CD4-positive, alpha-beta T cell treated with Interferon alpha-2 for 1 hour (primary cell): ENCODE measurements around the gene CD70.
A peak's percentile ranks its signal among the peaks of the same experiment; 100 is the strongest.
"Not testable (repeated sequence)": the region's sequence is repeated elsewhere in the genome, so short reads cannot be mapped to it uniquely, and the experiment has no call there.

ENCODE experiments used
- DNase-seq, 2 donors: peaks; one replicate each; pipeline ENCODE4 v3.0.0-alpha.2; 2020 to 2022

CD70 gene

DNA sequence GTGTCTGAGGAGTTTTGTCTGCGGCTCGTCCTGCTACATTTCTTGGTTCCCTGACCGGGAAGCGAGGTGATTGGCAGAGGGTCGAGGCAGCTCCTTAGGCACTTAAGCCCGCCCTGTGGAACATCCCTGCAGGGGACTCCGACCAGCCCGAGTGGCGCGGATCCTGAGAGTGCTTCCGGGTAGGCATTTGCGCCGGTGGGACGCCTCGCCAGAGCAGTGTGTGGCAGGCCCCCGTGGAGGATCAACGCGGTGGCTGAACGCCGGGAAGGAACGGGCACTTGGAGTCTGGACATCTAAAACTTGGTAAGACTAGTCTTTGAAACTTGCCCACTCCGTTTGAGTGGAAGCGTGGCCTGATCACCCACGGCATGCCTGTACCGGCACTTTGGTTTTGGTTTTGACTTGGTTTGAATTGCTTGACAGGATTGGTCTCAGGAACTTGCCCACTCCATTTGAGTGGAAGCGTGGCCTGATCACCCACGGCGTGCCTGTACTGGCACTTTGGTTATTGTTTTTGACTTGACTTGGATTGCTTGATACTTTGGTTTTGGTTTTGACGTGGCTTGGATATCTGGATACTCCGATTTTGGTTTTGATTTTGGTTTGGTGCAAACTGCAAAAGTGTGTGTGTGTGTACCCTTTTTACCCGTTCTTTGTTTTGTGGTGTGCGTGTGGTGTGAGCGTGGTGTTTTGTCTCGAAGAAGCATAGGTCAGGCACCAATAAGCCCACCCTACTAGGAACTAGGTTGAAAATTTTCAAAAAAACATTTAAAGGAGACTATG, 6.7 kb upstream of the CD70 start:
- not testable (repeated sequence) for DNase-seq

DNA sequence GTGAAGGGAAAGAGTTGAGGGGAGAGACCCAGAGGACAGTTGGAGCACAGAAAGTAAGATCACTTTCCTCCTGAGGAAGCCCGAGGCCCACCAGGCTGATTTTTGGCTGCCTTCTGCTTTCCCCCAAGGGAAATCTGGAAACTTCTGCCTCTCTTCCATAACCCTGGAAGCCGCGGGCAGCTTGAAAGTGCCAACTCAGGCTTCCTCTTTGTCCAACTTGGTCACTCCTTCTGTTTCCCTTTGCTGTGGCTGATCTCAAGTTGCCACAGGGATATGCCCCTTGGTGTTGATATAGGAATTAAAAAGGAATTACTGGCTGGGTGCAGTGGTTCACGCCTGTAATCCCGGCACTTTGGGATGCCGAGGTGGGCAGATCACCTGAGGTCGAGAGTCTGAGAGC, 5.7 kb upstream of the CD70 start:
- DNase-seq: no peak

- DNase-seq: no peak
Observed at GRCh38 chr19:6593651-6594416, 2.9 kb upstream of the CD70 start.

DNA sequence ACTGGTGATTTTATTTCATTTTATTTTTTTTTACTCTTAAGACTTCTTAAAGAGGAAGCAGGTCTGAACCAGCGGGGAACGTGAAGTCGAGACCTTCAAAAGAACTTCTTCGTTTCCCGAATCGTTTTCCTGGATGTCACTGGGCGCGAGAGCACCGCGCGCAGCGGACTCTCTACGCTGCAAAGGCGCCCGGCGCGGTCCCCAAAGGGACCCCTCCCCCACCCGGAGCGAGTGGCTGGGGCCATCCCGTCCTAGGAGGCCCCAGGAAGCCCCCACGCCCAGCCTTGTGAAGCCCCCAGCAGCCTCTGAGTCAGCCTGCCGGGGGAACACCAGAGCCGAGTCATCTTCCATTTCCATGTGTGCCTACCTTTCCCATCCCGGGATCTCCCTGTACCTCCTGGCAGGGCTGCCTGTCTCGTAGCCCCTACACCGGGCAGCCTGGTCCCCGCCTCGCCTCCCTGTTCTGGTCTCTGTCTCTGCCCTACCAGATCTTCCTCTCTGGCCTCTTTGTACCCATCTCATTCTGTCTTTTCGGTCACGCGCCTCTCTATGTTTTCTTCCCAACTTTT, 608 bp downstream of the CD70 start:
- DNase-seq: peak in 1 of 2 donors; percentile 25

DNA sequence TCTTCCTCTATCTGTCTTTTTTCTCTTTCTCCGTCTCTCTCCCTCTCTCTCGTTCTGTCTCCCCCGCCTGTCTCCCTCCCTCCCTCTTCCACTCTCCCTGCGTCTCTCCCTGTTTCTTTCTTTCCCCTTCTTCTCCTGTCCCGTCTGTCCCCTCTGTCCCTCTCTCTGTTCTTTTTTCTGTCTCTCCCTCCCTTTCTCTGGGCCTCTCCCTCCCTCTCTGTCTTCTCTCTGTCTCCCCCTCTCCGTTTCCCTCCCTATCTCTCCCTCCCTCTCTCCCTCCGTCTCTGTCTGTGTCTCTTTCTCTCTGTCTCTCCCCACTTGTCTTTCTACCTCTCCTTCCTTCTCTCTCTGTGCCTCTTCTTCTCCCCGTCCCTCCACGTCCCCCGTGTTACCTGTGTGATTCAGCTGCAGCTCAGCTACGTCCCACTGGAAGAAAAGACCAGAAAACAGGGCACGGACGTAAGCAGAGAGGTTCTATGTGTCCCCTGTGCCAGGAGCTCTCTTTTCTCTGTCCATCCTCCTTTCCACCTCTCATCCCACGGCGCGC, 1.2 kb downstream of the CD70 start:
- DNase-seq: no peak

DNA sequence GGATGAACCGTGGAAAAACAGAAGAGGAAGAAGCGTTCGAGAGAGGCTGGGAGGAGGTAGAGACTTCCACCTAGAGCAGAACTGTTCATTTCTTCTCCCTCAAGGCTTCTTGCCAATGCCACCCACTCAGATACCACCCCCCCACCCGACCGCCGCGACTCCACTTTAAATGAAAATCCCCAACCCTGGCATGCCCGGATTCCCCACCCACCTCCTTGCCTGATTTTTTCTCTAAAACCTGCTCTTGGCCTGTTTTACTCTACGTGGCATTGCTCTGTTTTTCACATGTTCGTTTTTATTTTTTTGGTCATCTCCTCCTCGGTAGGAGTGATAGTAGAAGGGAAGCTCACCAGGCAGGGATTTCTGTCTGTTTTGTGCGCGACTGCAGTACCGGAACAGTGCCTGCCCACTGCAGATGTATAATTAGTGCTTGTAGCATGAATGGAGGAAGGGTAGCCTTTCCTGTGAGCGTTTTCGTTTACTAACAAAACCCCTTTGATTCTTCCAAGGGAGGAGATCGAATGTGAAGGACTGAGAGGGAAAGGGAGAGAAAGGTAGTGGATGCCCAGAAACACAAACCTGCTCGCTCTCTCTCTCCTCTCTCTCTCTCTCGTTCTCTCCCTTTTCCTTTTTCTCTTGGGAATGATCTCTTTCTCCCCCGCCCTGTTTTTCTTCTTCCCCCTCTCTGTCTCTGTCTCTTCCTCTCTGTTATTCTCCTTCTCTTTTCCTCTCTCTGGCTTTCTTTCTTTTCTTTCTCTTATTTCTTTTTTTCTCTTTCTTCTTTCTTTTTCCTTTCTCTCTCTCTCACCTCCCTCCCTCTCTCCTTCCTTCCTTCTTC, 2.2 kb downstream of the CD70 start:
- DNase-seq: no peak

DNA sequence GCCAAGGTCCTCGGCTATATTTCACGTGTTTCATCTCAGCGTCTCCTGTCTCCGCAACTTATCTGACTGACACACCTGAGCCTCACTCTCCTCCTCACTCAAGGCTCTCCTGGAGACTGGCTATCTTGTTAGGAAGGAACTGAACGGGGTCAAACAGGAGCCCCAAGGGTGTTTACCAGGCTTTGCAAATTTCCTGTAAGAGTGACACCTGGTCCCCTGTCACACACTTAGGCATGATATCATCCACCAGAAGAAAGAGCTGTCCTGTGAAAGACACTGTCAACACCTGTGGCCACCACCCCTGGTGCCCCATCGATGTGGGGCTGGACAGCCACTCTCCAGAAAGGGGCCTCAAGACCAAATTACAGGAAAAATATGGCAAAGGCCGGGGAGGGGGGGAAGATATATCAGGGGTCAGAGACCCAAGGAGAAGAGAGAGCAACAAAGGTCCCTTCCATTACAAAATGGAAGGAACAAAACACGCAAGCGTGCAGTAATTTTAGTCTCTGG, 2.9 kb downstream of the CD70 start:
- no peak for DNase-seq

DNA sequence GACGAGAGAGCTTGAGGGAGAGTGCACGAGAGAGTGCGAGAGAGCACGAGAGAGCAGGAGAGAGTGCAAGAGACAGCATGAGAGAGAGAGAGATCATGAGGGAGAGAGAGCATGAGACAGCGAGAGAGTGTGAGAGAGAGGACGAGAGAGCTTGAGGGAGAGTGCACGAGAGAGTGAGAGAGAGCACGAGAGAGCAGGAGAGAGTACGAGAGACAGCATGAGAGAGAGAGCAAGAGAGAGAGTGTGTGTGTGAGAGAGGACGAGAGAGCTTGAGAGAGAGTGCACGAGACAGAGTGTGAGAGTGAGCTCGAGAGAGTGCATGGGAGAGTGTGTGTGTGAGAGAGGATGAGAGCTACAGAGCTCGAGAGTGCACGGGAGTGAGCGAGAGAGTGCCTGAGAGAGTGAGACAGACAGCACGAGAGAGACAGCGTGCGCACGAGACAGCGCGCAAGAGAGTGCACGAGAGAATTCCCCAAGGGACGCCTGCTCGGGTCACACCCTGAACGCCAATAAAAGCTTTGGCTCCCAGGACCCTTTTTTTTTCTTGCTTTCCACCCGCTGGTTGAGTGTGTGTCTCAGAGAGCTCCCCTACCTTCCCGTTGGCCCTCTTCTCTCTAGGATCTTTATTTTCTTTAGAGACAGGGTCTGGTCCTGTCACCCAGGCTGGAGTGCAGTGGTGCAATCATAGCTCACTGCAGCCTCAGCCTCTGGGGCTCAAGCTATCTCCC, 3.7 kb downstream of the CD70 start:
- peak in 1 of 2 donors; percentile 15 for DNase-seq

- DNase-seq: no peak
Observed at GRCh38 chr19:6586726-6587092, 4.2 kb downstream of the CD70 start.

- no peak for DNase-seq
Observed at GRCh38 chr19:6586056-6586455, 4.9 kb downstream of the CD70 start.

DNA sequence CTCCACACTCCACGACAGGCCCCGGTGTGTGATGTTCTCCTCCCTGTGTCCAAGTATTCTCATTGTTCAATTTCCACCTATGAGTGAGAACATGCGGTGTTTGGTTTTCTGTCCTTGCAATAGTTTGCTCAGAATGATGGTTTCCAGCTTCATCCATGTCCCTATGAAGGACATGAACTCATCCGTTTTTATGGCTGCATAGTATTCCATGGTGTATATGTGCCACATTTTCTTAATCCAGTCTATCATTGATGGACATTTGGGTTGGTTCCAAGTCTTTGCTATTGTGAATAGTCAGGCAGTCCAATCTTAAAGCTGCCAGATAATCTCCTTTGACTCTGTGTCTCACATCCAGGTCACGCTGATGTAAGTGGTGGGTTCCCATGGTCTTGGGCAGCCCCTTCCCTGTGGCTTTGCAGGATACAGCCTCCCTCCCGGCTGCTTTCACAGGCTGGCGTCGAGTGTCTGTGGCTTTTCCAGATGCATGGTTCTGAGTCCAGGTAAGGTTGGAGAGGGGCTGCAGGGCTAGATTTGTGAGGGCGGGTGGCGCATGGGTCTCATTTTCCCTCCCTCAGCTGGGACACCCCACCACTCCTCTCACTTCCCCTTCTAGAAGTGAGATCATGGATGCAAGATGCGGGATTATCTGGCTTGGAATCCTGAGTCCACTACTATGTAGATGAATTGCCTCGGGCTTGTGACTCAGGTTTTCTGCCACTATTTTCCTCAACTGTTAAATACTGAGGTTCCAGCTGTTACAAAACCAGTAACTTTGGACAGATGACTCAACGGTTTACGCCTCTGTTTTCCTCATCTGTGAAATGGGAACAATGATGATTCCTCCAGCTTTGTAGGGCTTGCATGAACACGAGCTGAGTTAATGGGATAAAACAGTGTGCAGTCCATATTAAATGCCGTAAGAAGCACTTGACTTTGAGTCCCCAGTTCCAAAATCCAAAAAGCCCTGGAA, 8.2 kb downstream of the CD70 start:
- DNase-seq: not testable (repeated sequence)

GRCh38 chr19:6580313-6580712, 10.6 kb downstream of the CD70 start:
- DNase-seq: peak in 1 of 2 donors; percentile 13

- DNase-seq: no peak
Observed at GRCh38 chr19:6579450-6580178, 11.3 kb downstream of the CD70 start.

GRCh38 chr19:6577476-6578125, 13.3 kb downstream of the CD70 start:
- DNase-seq: peak; percentile 33 to 35

- DNase-seq: no peak
Observed at GRCh38 chr19:6576869-6577475, 14.0 kb downstream of the CD70 start.

DNA sequence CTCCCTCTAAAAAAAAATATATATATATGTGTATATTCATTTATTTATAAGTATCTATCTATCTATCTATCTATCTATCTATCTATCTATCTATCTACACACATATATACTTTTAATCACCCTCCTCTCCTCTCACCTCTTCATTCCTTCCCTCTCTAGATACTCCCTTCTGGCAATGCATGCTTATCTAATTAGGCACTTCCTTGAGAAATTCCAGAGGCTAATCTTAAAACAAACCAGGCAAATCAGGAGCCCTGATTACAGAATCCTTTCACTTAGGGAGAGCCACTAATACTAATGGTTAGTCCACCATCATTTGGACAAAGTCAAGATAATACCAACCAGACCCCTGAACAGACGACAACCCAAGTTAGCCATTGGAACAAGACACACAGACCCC, 17.6 kb downstream of the CD70 start:
- no peak for DNase-seq

DNA sequence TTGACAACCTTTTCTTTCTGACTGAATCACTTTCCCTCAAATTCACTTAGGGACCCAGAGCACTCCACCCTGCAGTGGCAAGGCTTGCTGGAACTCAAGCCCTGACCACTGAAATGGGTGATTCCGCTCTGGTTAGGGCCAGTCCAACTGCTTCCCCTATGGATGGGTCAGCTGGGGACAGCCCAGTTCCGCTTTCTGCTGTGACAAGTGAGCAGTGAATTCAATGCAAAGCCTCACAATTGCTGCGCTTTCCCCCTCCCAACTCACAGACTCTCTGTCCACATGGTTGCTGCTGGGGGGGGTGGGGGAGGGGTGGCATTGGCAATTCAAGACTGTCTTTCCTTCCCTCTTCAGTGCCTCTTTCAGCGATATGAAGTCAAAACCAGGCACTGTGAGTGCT, 18.7 kb downstream of the CD70 start:
- DNase-seq: peak in 1 of 2 donors; percentile 46

DNA sequence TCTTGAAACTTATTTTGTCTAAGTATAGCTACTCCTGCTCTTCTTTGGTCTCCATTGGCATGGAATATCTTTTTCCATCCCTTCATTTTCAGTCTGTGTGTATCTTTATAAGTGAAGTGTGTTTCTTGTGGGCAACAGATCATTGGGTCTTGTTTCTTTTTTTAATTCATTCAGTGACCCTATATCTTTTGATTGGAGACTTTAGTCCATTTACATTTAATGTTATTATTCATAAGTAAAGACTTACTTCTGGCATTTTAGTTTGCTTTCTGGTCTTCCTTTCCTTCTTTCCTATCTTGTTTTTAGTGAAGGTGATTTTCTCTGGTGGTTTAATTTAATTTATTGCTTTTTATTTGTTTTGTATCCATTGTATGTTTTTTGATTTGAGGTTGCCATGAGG, 19.8 kb downstream of the CD70 start:
- DNase-seq: no peak

GRCh38 chr19:6570764-6571163, 20.2 kb downstream of the CD70 start:
- no peak for DNase-seq
